ENCODE data around the gene C1RL.

GRCh38 chr12:7129287-7129871 lies 20.4 kb upstream of the C1RL start:
- TF ChIP-seq CTCF (conservative IDR thresholded peaks at IDR 0.05 in 1 of 2, IDR thresholded peaks at IDR 0.05 in 1 of 2; ENCODE audit: extremely low read depth in 1 of 2, insufficient read depth in 1 of 2, low read depth in 1 of 2, low read length in 2 of 2), result no peak
- TF ChIP-seq EZH2 (IDR thresholded peaks at IDR 0.05; ENCODE audit: borderline replicate concordance, low read length), result no peak
